Upper lobe of right lung (tissue), 1 donor: Measurements from ENCODE around the gene CUL1. TPM values are rescaled to one million over a fixed set of nuclear protein-coding genes. Genes with fewer than 3 reads are reported as not detected.

Source experiments
- ATAC-seq: fragments of 200-7000 bp; cut with Tn5 transposase; one replicate; pipeline ENCODE4 v1.9.1; 2020; ENCODE audit warnings: mild to moderate bottlenecking, moderate library complexity
- DNase-seq: peaks from one replicate; pipeline ENCODE4 v3.0.0-alpha.2; 2020
- H3K27ac ChIP-seq: fragments of 200-600 bp; one replicate; pipeline ENCODE4 v1.8.0; 2022
- H3K27me3 ChIP-seq: fragments of 200-600 bp; one replicate; pipeline ENCODE4 v1.8.0; 2022; ENCODE audit warnings: mild to moderate bottlenecking
- H3K36me3 ChIP-seq: fragments of 200-600 bp; one replicate; pipeline ENCODE4 v1.8.0; 2022
- H3K4me1 ChIP-seq: fragments of 200-600 bp; one replicate; pipeline ENCODE4 v1.8.0; 2022
- H3K4me3 ChIP-seq: fragments of 200-600 bp; one replicate; pipeline ENCODE4 v1.8.0; 2022; ENCODE audit warnings: mild to moderate bottlenecking
- H3K9me3 ChIP-seq: fragments of 200-600 bp; one replicate; pipeline ENCODE4 v1.8.0; 2022
- CTCF ChIP-seq: fragments of 200-600 bp; IDR thresholded peaks from one replicate; pipeline ENCODE4 v1.8.0; 2022; ENCODE audit warnings: antibody characterized with exemption
- intact Hi-C: fragments of 100-400 bp; cut with DNase I; formaldehyde crosslinking; loops from one replicate; pipeline ENCODE4 v1.11.0; 2022
- long read RNA-seq: library from polyadenylated mRNA; unstranded; transcript quantifications from one replicate; pipeline ENCODE4 v2.0.0, GENCODE V29; 2021
- total RNA-seq: library from RNA; stranded (reverse); fragmentation: NEBNext Ultra II Directional; extraction: Animal tissue kit (Norgen Biotek cat#: 25700); gene quantifications from one replicate; pipeline ENCODE4 v1.2.1, GENCODE V29; 2021
- donor health status: DM: no; HTN: yes; CAD: no; lungs with severe emphysema.

The CUL1 gene
- total RNA-seq, result 44.4 TPM
- long read RNA-seq, transcript CUL1-201 (22 exons, 3,064 nt), result major isoform, 101 of 125 reads
- long read RNA-seq, partial matches to known transcripts, result 10 of 125 reads
- long read RNA-seq, other reads (novel, unspliced or antisense), result 13 of 125 reads

GRCh38 chr7:148698397-148699023, at the start of gene CUL1:
CUL1 (plus strand) TSS chr7:148698903; CDS start chr7:148730123, 31,220 bp downstream.
- peaks cover 30% of the 10 kb centered on the region for H3K4me1 ChIP-seq
- ATAC-seq, result peak; percentile 91
- intact Hi-C loops, result no loop called here
- peak; percentile 96 for DNase-seq
- TF ChIP-seq CTCF, result no peak
- H3K4me3 ChIP-seq, result peak within 1 kb of the TSS; percentile 90
- no peaks in the 10 kb centered on the region for H3K27me3 ChIP-seq
- H3K27ac ChIP-seq, result peak within 1 kb of the TSS; percentile 99
- no peaks in the 10 kb centered on the region for H3K36me3 ChIP-seq
- H3K9me3 ChIP-seq, result no peaks in the 10 kb centered on the region

- ATAC-seq (no peak), DNase-seq (no peak)
- H3K27ac ChIP-seq, result no peak overlapping the region
These were observed 48.4 kb upstream of the CUL1 start for GRCh38 chr7:148650232-148650858.

GRCh38 chr7:148652773-148653172, 45.9 kb upstream of the CUL1 start:
- H3K4me3 ChIP-seq, result no peak overlapping the region
- ATAC-seq (no peak), DNase-seq (no peak)
- no peaks in the 10 kb centered on the region for H3K9me3 ChIP-seq
- H3K27ac ChIP-seq, result no peak overlapping the region
- no peaks in the 10 kb centered on the region for H3K36me3 ChIP-seq
- no peaks in the 10 kb centered on the region for H3K27me3 ChIP-seq
- H3K4me1 ChIP-seq, result no peaks in the 10 kb centered on the region
- no peak for TF ChIP-seq CTCF
- intact Hi-C loops, result no loop called here

More at GRCh38 chr7:148650232-148650858, 48.4 kb upstream of the CUL1 start:
- no peak for TF ChIP-seq CTCF
- Histone ChIP-seq H3K4me1 (no peaks in the 10 kb centered on the region), H3K9me3 (no peaks in the 10 kb centered on the region), H3K36me3 (no peaks in the 10 kb centered on the region), H3K27me3 (no peaks in the 10 kb centered on the region), H3K4me3 (no peak overlapping the region)
- intact Hi-C loops, result no loop called here

GRCh38 chr7:148657929-148658328, 40.8 kb upstream of the CUL1 start:
- Histone ChIP-seq H3K4me3 (no peak overlapping the region), H3K27ac (no peak overlapping the region), H3K9me3 (no peaks in the 10 kb centered on the region), H3K27me3 (no peaks in the 10 kb centered on the region), H3K36me3 (no peaks in the 10 kb centered on the region), H3K4me1 (no peaks in the 10 kb centered on the region)
- intact Hi-C loops, result no loop called here
- no peak for TF ChIP-seq CTCF
- ATAC-seq (no peak), DNase-seq (no peak)

- H3K4me1 ChIP-seq, result no peaks in the 10 kb centered on the region
- intact Hi-C loops, result no loop called here
- H3K36me3 ChIP-seq, result no peaks in the 10 kb centered on the region
- no peak overlapping the region for H3K27ac ChIP-seq
- DNase-seq, result no peak
- no peak for ATAC-seq
- no peak for TF ChIP-seq CTCF
- H3K4me3 ChIP-seq, result no peak overlapping the region
- no peaks in the 10 kb centered on the region for H3K9me3 ChIP-seq
- no peaks in the 10 kb centered on the region for H3K27me3 ChIP-seq
These were observed 37.2 kb upstream of the CUL1 start for GRCh38 chr7:148661471-148661870.
